Femur (tissue), 1 donor: ENCODE measurements around the gene COL4A2.

ENCODE experiments used
- DNase-seq: peaks from one replicate; pipeline ENCODE4 v3.0.0-alpha.2; 2017

COL4A2 gene

GRCh38 chr13:110272651-110273050 is 34.4 kb upstream of the COL4A2 start:
- DNase-seq, result no peak

GRCh38 chr13:110273254-110273653 is 33.8 kb upstream of the COL4A2 start:
- no peak for DNase-seq

GRCh38 chr13:110274687-110275086 is 32.4 kb upstream of the COL4A2 start:
- no peak for DNase-seq

- DNase-seq, result no peak
These were observed 31.0 kb upstream of the COL4A2 start for GRCh38 chr13:110275931-110276552.

- DNase-seq, result no peak
These were observed 30.5 kb upstream of the COL4A2 start for GRCh38 chr13:110276553-110276950.

GRCh38 chr13:110277357-110277975 is 29.6 kb upstream of the COL4A2 start:
- DNase-seq, result no peak

GRCh38 chr13:110278859-110279258 is 28.2 kb upstream of the COL4A2 start:
- DNase-seq, result no peak

GRCh38 chr13:110279684-110280083 is 27.4 kb upstream of the COL4A2 start:
- DNase-seq, result no peak

- DNase-seq, result no peak
These were observed 26.8 kb upstream of the COL4A2 start for GRCh38 chr13:110280231-110280813.

GRCh38 chr13:110280985-110281688 is 25.9 kb upstream of the COL4A2 start:
- peak; percentile 77 for DNase-seq

GRCh38 chr13:110281736-110282135 is 25.3 kb upstream of the COL4A2 start:
- DNase-seq, result no peak

GRCh38 chr13:110282316-110282841 is 24.7 kb upstream of the COL4A2 start:
- DNase-seq, result no peak

GRCh38 chr13:110283736-110284517 is 23.2 kb upstream of the COL4A2 start:
- DNase-seq, result peak; percentile 66

- DNase-seq, result no peak
These were observed 22.2 kb upstream of the COL4A2 start for GRCh38 chr13:110284779-110285484.

GRCh38 chr13:110285991-110286832 is 20.9 kb upstream of the COL4A2 start:
- no peak for DNase-seq

GRCh38 chr13:110286833-110287819 is 20.0 kb upstream of the COL4A2 start:
- DNase-seq, result no peak

GRCh38 chr13:110289174-110289573 is 17.9 kb upstream of the COL4A2 start:
- DNase-seq, result no peak

GRCh38 chr13:110289661-110290060 is 17.4 kb upstream of the COL4A2 start:
- DNase-seq, result no peak

GRCh38 chr13:110290153-110290552 is 16.9 kb upstream of the COL4A2 start:
- no peak for DNase-seq

GRCh38 chr13:110290826-110291225 is 16.3 kb upstream of the COL4A2 start:
- DNase-seq, result no peak
